MM.1S (cell line): ENCODE results near the gene CD58.
"Not testable (repeated sequence)": the region's sequence is repeated elsewhere in the genome, so short reads cannot be mapped to it uniquely, and the experiment has no call there.

Source experiments
- DNase-seq: peaks from one replicate; pipeline ENCODE4 v3.0.0-alpha.2; 2015
- H2AFZ ChIP-seq: fragments of 300-600 bp; sonication (generic); 2 replicates; pipeline ENCODE4 v1.6.0; 2016; ENCODE audit warnings: antibody characterized with exemption, low read length
- H3F3A ChIP-seq: fragments of 300-600 bp; sonication (generic); 2 replicates; pipeline ENCODE4 v1.6.1; 2016; ENCODE audit warnings: mild to moderate bottlenecking, antibody characterized with exemption, low read length, moderate library complexity, mixed read lengths; ENCODE audit not compliant: insufficient read depth
- H3K27ac ChIP-seq: fragments of 300-600 bp; sonication (generic); 2 replicates; pipeline ENCODE4 v1.5.1; 2016; ENCODE audit warnings: mild to moderate bottlenecking, low read length
- H3K27me3 ChIP-seq: fragments of 300-600 bp; sonication (generic); replicated peaks from 2 replicates; pipeline ENCODE4 v1.6.0; 2016; ENCODE audit warnings: low read length; ENCODE audit not compliant: insufficient read depth
- H3K36me3 ChIP-seq: fragments of 300-600 bp; sonication (generic); replicated peaks from 2 replicates; pipeline ENCODE4 v1.6.1; 2016; ENCODE audit warnings: mild to moderate bottlenecking, low read length, mixed read lengths; ENCODE audit not compliant: insufficient read depth
- H3K4me1 ChIP-seq: fragments of 300-600 bp; sonication (generic); 2 replicates; pipeline ENCODE4 v1.6.1; 2016; ENCODE audit warnings: low read length, mixed read lengths
- H3K4me2 ChIP-seq: fragments of 300-600 bp; sonication (generic); 2 replicates; pipeline ENCODE4 v1.6.0; 2016; ENCODE audit warnings: low read depth, low read length
- H3K4me3 ChIP-seq: fragments of 300-600 bp; sonication (generic); 2 replicates; pipeline ENCODE4 v1.5.1; 2016; ENCODE audit warnings: low read length, mixed read lengths
- H3K79me2 ChIP-seq: fragments of 300-600 bp; sonication (generic); 2 replicates; pipeline ENCODE4 v1.6.1; 2016; ENCODE audit warnings: mixed run types, low read length, mixed read lengths
- H3K9ac ChIP-seq: fragments of 300-600 bp; sonication (generic); 2 replicates; pipeline ENCODE4 v1.6.1; 2016; ENCODE audit warnings: low read length, mixed read lengths
- H3K9me2 ChIP-seq: fragments of 300-600 bp; sonication (generic); replicated peaks from 2 replicates; pipeline ENCODE4 v1.6.1; 2016; ENCODE audit warnings: mild to moderate bottlenecking, low read length, mixed read lengths; ENCODE audit not compliant: insufficient read depth
- H3K9me3 ChIP-seq: fragments of 300-600 bp; sonication (generic); replicated peaks from 2 replicates; pipeline ENCODE4 v1.6.1; 2016; ENCODE audit warnings: mild to moderate bottlenecking, low read length, mixed read lengths; ENCODE audit not compliant: insufficient read depth
- H4K20me1 ChIP-seq: fragments of 300-600 bp; sonication (generic); 2 replicates; pipeline ENCODE4 v1.6.1; 2016; ENCODE audit warnings: mild to moderate bottlenecking, low read length, moderate library complexity, mixed read lengths; ENCODE audit not compliant: insufficient read depth
- EZH2 ChIP-seq: fragments of 300-600 bp; sonication (generic); optimal IDR thresholded peaks from 2 replicates; pipeline ENCODE3; 2017; ENCODE audit warnings: low read depth, mild to moderate bottlenecking, antibody characterized with exemption, low read length, mixed read lengths
- EZH2phosphoT487 ChIP-seq: fragments of 300-600 bp; sonication (generic); IDR thresholded peaks from 2 replicates; pipeline ENCODE4 v1.6.1; 2018; ENCODE audit warnings: antibody characterized with exemption, low read length
- TF ChIP-seq, protein P1 (sequence below): fragments of 300-600 bp; sonication (generic); IDR thresholded peaks from 2 replicates; pipeline ENCODE4 v1.5.1; 2016; ENCODE audit warnings: antibody characterized with exemption, low read length, mixed read lengths

The CD58 gene

GRCh38 chr1:116608841-116609240, 38.0 kb upstream of the CD58 start:
- DNase-seq, H3K9me2 ChIP-seq, H3K36me3 ChIP-seq, H3K4me3 ChIP-seq, H2AFZ ChIP-seq, H3F3A ChIP-seq, H3K9ac ChIP-seq, H3K9me3 ChIP-seq, H3K27ac ChIP-seq, H3K27me3 ChIP-seq, H4K20me1 ChIP-seq, H3K4me1 ChIP-seq, H3K4me2 ChIP-seq, H3K79me2 ChIP-seq: not testable (repeated sequence)

DNA sequence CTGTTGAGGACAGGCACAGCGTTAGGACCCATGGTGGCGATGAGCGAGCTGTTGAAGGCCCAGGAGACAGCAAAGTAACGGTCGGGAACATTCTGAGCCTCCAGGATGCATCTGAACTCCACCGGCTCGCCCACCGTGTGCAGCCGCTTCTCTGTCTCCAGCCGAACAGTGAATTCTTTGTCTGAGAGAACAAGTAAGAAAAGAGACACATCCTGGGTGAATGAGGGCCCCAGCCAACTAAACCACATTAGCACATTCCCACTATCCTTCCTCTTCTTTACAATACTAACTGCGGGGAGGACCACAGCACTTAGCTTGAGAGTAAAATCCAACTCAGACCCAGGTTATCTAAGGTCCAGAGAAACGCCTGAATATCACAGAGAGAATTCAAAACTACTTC, 37.3 kb upstream of the CD58 start:
- not testable (repeated sequence) for H3K36me3 ChIP-seq, H3K9me2 ChIP-seq, H3F3A ChIP-seq, DNase-seq, H3K4me2 ChIP-seq, H3K27ac ChIP-seq, H3K4me3 ChIP-seq, H3K79me2 ChIP-seq, H4K20me1 ChIP-seq, H2AFZ ChIP-seq, H3K9ac ChIP-seq, H3K9me3 ChIP-seq, H3K27me3 ChIP-seq, H3K4me1 ChIP-seq

GRCh38 chr1:116607463-116607862, 36.6 kb upstream of the CD58 start:
- H3K4me3 ChIP-seq, H3K27ac ChIP-seq, DNase-seq: not testable (repeated sequence)

GRCh38 chr1:116606067-116606466, 35.2 kb upstream of the CD58 start:
- H3K4me1 ChIP-seq, H3K9me2 ChIP-seq, H3K79me2 ChIP-seq, H3K4me2 ChIP-seq, H2AFZ ChIP-seq, H3K27ac ChIP-seq, DNase-seq, H4K20me1 ChIP-seq, H3K9ac ChIP-seq, H3K36me3 ChIP-seq, H3K9me3 ChIP-seq, H3K4me3 ChIP-seq, H3F3A ChIP-seq, H3K27me3 ChIP-seq: not testable (repeated sequence)

More at GRCh38 chr1:116607463-116607862, 36.6 kb upstream of the CD58 start:
- not testable (repeated sequence) for H3F3A ChIP-seq, H3K4me2 ChIP-seq, H4K20me1 ChIP-seq, H3K9ac ChIP-seq, H3K27me3 ChIP-seq, H3K4me1 ChIP-seq, H3K36me3 ChIP-seq, H3K9me2 ChIP-seq, H2AFZ ChIP-seq, H3K9me3 ChIP-seq, H3K79me2 ChIP-seq

GRCh38 chr1:116605315-116605714, 34.5 kb upstream of the CD58 start:
- Histone ChIP-seq H3K4me2 (no peak overlapping the region), H2AFZ (no peak overlapping the region), H3K27me3 (no peaks in the 10 kb centered on the region), H3K27ac (no peak overlapping the region), H3K36me3 (no peaks in the 10 kb centered on the region), H3K9ac (no peak overlapping the region), H3K9me3 (no peaks in the 10 kb centered on the region), H3K4me1 (no peaks in the 10 kb centered on the region), H3K79me2 (no peaks in the 10 kb centered on the region), H3K9me2 (no peaks in the 10 kb centered on the region), H4K20me1 (no peaks in the 10 kb centered on the region), H3F3A (no peaks in the 10 kb centered on the region), H3K4me3 (no peak overlapping the region)
- DNase-seq, result no peak
- TF ChIP-seq, protein P1, sequence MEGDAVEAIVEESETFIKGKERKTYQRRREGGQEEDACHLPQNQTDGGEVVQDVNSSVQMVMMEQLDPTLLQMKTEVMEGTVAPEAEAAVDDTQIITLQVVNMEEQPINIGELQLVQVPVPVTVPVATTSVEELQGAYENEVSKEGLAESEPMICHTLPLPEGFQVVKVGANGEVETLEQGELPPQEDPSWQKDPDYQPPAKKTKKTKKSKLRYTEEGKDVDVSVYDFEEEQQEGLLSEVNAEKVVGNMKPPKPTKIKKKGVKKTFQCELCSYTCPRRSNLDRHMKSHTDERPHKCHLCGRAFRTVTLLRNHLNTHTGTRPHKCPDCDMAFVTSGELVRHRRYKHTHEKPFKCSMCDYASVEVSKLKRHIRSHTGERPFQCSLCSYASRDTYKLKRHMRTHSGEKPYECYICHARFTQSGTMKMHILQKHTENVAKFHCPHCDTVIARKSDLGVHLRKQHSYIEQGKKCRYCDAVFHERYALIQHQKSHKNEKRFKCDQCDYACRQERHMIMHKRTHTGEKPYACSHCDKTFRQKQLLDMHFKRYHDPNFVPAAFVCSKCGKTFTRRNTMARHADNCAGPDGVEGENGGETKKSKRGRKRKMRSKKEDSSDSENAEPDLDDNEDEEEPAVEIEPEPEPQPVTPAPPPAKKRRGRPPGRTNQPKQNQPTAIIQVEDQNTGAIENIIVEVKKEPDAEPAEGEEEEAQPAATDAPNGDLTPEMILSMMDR, result no peak
- TF ChIP-seq EZH2 (no peak), EZH2phosphoT487 (no peak)

DNA sequence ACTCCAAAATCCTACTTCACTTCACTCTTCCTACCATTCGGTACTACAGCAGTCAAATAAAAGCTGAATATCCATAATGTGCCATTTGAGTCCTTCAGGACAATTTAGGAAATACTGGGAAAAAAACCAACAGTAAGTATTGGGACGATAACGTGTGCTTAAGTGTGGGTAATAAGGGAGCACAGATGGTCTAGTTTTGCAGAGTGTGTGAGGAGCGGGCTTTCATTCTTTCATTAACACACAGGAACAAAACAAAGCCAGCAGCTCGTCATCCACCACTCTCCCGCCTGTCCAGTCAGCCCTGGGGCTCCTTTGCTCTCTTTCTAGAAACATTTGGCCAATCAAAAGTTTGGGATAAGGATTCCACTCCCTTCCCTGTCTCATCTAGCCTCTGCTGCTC, 33.6 kb upstream of the CD58 start:
- H3K9me2 ChIP-seq, H3K79me2 ChIP-seq, H4K20me1 ChIP-seq, H3F3A ChIP-seq, H3K36me3 ChIP-seq, H3K4me3 ChIP-seq, H3K27me3 ChIP-seq, H3K9me3 ChIP-seq, H3K4me1 ChIP-seq, H2AFZ ChIP-seq, H3K4me2 ChIP-seq, DNase-seq, H3K9ac ChIP-seq, H3K27ac ChIP-seq: not testable (repeated sequence)

DNA sequence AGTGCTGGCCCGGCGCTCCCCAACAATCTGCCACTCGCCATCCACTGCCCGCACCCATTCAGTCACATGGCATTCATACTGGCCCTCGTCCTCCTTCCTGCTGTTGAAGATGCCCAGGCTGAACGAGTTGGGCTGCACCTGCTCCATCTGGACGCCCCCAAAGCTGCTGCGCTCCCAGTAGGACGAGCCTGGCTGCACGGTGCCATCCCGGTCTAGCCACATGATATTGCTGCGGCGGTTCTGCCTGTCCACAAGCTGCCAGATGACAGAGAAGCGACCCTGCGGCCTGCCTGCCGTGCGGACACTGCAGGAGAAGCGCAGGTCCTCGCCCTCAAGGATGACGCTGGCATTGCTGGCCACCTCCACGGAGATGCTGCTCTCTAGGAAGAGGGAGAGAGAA, 32.8 kb upstream of the CD58 start:
- H3K4me2 ChIP-seq, H3K9ac ChIP-seq, H3K79me2 ChIP-seq, H4K20me1 ChIP-seq, H3K27ac ChIP-seq, H3K4me1 ChIP-seq, H3K9me2 ChIP-seq, H3K4me3 ChIP-seq, H2AFZ ChIP-seq, H3K9me3 ChIP-seq, H3K27me3 ChIP-seq, H3F3A ChIP-seq, DNase-seq, H3K36me3 ChIP-seq: not testable (repeated sequence)
